Parathyroid adenoma (tissue), 2 donors: ENCODE data around the gene ABHD12.

Experiments
- H2AFZ ChIP-seq: fragments of 300-600 bp; sonication (generic); one replicate; pipeline ENCODE4 v1.7.0; 2017; ENCODE audit warnings: antibody characterized with exemption, mild to moderate bottlenecking
- H3K27ac ChIP-seq: fragments of 300-600 bp; sonication (generic); one replicate; pipeline ENCODE4 v1.7.0; 2017
- H3K27me3 ChIP-seq: fragments of 300-600 bp; sonication (generic); one replicate; pipeline ENCODE4 v1.7.0; 2017; ENCODE audit warnings: low read length; ENCODE audit not compliant: control insufficient read depth, insufficient read depth
- H3K36me3 ChIP-seq: fragments of 300-600 bp; sonication (generic); one replicate; pipeline ENCODE4 v1.7.0; 2017; ENCODE audit warnings: low read length; ENCODE audit not compliant: control insufficient read depth, insufficient read depth
- H3K4me1 ChIP-seq: fragments of 300-600 bp; sonication (generic); one replicate; pipeline ENCODE4 v1.7.0; 2017; ENCODE audit warnings: control low read depth
- H3K4me2 ChIP-seq: fragments of 300-600 bp; sonication (generic); one replicate; pipeline ENCODE4 v1.7.0; 2017; ENCODE audit warnings: low read length
- H3K4me3 ChIP-seq: fragments of 300-600 bp; sonication (generic); one replicate; pipeline ENCODE4 v1.7.0; 2017; ENCODE audit warnings: low read depth, low read length
- H3K79me2 ChIP-seq: fragments of 300-600 bp; sonication (generic); one replicate; pipeline ENCODE4 v1.7.0; 2017; ENCODE audit warnings: control low read depth
- H3K9ac ChIP-seq: fragments of 300-600 bp; sonication (generic); one replicate; pipeline ENCODE4 v1.7.0; 2017; ENCODE audit warnings: mild to moderate bottlenecking
- H3K9me3 ChIP-seq: fragments of 300-600 bp; sonication (generic); one replicate; pipeline ENCODE4 v1.7.0; 2017; ENCODE audit warnings: low read length; ENCODE audit not compliant: control insufficient read depth
- CTCF ChIP-seq: fragments of 300-600 bp; sonication (generic); IDR thresholded peaks from one replicate; pipeline ENCODE4 v1.7.0; 2017; ENCODE audit warnings: antibody characterized with exemption, mild to moderate bottlenecking
- donor health status: primary hyperparathyroidism.

ABHD12 gene

GRCh38 chr20:25323496-25324246 is 67.0 kb downstream of the ABHD12 start:
- no peak overlapping the region for H3K4me2 ChIP-seq
- H3K9me3 ChIP-seq = no peaks in the 10 kb centered on the region
- no peak overlapping the region for H3K9ac ChIP-seq
- H3K79me2 ChIP-seq = peaks cover 30% of the 10 kb centered on the region
- no peaks in the 10 kb centered on the region for H3K4me1 ChIP-seq
- no peak overlapping the region for H3K27ac ChIP-seq
- no peak overlapping the region for H2AFZ ChIP-seq
- no peaks in the 10 kb centered on the region for H3K36me3 ChIP-seq
- H3K4me3 ChIP-seq = no peak overlapping the region
- TF ChIP-seq CTCF = no peak
- no peaks in the 10 kb centered on the region for H3K27me3 ChIP-seq

DNA sequence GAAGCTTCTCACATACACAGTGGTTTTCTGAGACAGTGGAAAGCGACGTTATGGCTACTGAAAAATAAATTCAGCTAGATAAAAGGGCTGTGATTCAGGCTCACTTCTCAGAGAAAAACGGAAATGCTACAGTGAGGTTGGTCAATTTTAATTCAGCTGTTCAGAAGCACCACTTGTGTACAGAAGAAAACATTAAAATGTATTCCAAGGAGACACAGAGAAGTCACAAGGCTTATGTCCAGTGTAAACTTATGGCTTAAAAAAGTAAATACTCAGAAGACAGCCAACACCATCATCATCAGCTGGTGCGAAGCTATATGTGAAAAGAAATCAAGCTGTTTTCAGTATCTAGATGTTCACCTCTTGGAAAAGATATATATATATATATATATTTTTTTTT is 68.6 kb downstream of the ABHD12 start:
- Histone ChIP-seq H3K4me1 (no peaks in the 10 kb centered on the region), H2AFZ (no peak overlapping the region), H3K9ac (no peak overlapping the region), H3K4me3 (no peak overlapping the region), H3K27me3 (no peaks in the 10 kb centered on the region), H3K9me3 (no peaks in the 10 kb centered on the region), H3K27ac (no peak overlapping the region), H3K36me3 (no peaks in the 10 kb centered on the region), H3K4me2 (no peak overlapping the region), H3K79me2 (peaks cover 18% of the 10 kb centered on the region)
- TF ChIP-seq CTCF = no peak

DNA sequence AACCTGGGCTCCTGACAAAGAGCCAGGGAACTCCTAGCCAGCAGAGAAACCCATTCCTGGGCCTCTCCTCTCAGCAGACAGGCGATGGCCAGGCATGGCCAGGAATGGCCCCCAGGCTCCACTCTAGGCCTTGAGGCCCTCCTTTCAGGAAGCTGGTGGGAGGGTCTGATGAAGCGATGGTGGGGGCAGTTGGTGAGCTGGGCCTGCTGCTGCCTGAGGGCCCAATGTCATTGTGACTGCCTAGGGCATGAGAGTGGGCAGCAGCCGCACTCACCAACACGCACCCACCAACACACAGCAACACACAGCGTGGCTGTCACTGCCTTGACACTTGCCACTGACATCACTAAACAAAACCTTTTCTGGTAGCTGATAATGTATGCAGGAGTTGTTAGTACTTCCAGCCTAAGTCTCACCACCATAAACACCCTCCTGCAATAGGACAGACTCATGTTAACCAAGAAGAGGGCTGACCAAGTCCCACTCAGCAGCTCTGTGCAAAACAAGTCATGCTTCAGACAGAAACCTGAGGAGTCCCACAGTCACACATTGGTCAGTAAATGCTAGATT is 69.3 kb downstream of the ABHD12 start:
- no peak for TF ChIP-seq CTCF
- no peak overlapping the region for H3K4me3 ChIP-seq
- no peaks in the 10 kb centered on the region for H3K9me3 ChIP-seq
- H3K79me2 ChIP-seq = peaks cover 16% of the 10 kb centered on the region
- H3K36me3 ChIP-seq = no peaks in the 10 kb centered on the region
- H2AFZ ChIP-seq = no peak overlapping the region
- no peaks in the 10 kb centered on the region for H3K27me3 ChIP-seq
- no peak overlapping the region for H3K27ac ChIP-seq
- H3K4me2 ChIP-seq = no peak overlapping the region
- H3K9ac ChIP-seq = no peak overlapping the region
- no peaks in the 10 kb centered on the region for H3K4me1 ChIP-seq

DNA sequence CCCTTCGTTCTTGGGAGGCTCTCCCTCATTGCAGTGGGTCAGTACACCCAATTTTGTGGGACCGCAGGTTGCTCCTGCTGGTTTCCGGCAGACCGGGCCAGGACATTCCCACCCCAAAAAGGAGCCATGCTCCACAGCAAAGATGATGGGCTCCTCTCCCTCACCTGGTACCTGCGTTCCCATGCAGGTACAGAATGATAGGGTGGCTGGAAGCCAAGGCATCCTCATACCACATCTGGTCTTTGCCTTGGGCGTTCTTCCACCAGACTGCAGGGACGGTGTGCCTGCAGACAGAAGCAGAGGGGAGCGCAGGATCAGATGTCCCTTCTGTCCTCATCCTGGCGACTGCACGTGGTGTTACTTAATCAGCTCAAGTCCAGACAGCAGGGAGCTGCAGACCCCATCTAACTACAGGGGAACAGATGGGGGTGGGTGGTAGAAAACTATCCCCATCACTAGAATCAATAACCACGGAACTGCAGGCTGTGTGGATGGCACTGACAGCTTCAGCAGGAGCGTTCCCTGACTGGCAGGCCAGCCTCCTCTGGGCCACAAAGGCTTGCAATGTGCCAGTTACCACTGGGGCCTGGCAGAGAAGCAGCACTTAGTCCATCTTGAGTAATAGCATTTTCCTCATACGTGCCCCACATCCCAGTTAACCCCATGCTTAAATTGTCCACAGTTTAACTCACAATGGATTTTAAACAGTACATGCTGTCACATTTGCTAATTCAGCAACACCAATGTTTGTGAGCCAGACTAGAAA is 70.4 kb downstream of the ABHD12 start:
- Histone ChIP-seq H3K27ac (no peak overlapping the region), H2AFZ (no peak overlapping the region), H3K4me2 (no peak overlapping the region), H3K79me2 (peaks cover 9% of the 10 kb centered on the region), H3K4me3 (no peak overlapping the region), H3K4me1 (no peaks in the 10 kb centered on the region), H3K36me3 (no peaks in the 10 kb centered on the region), H3K9me3 (no peaks in the 10 kb centered on the region), H3K27me3 (no peaks in the 10 kb centered on the region), H3K9ac (no peak overlapping the region)
- no peak for TF ChIP-seq CTCF
